Loucy (cell line): Measurements from ENCODE around the gene TNIP1.

Source experiments
- CTCF ChIP-seq: fragments of 200-600 bp; sonication (generic); conservative IDR thresholded peaks from 2 replicates; pipeline ENCODE4 v1.5.1; 2014; ENCODE audit warnings: mild to moderate bottlenecking, antibody characterized with exemption, low read length
- EZH2phosphoT487 ChIP-seq: fragments of 200-600 bp; IDR thresholded peaks from 2 replicates; pipeline ENCODE4 v1.6.1; 2018; ENCODE audit warnings: antibody characterized with exemption, mild to moderate bottlenecking, moderate library complexity, borderline replicate concordance

- no peak for TF ChIP-seq CTCF
- TF ChIP-seq EZH2phosphoT487 = no peak
Observed at GRCh38 chr5:151105561-151105960, 24.7 kb upstream of the TNIP1 start.
